HG03521 (cell line): ENCODE data around the gene CYB5R3.
"Not testable (repeated sequence)": the region's sequence is repeated elsewhere in the genome, so short reads cannot be mapped to it uniquely, and the experiment has no call there.

Source experiments
- ATAC-seq: cut with Tn5 transposase; IDR thresholded peaks from one replicate; pipeline ENCODE4 v1.9.1; 2021; ENCODE audit warnings: mild to moderate bottlenecking, moderate library complexity; ENCODE audit not compliant: unreplicated experiment

CYB5R3 gene

DNA sequence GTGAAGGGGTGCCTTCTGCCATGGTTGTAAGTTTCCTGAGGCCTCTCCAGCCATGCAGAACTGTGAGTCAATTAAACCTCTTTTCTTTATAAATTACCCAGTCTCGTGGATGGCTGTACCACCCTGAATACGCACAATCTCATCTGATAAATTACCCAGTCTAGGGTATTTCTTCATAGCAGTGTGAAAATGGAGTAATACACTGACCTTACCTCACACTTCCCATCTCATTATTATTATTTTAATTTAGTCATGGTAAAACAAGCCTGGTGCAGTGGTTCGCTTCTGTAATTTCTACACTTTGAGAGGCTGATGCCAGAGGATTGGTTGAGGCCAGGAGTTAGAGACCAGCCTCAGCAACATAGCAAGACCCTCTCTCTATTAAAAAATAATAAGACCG is 30.5 kb upstream of the CYB5R3 start:
- ATAC-seq = no peak

GRCh38 chr22:42678894-42679293 is 29.7 kb upstream of the CYB5R3 start:
- ATAC-seq = no peak

GRCh38 chr22:42677936-42678335 is 28.7 kb upstream of the CYB5R3 start:
- ATAC-seq = not testable (repeated sequence)

DNA sequence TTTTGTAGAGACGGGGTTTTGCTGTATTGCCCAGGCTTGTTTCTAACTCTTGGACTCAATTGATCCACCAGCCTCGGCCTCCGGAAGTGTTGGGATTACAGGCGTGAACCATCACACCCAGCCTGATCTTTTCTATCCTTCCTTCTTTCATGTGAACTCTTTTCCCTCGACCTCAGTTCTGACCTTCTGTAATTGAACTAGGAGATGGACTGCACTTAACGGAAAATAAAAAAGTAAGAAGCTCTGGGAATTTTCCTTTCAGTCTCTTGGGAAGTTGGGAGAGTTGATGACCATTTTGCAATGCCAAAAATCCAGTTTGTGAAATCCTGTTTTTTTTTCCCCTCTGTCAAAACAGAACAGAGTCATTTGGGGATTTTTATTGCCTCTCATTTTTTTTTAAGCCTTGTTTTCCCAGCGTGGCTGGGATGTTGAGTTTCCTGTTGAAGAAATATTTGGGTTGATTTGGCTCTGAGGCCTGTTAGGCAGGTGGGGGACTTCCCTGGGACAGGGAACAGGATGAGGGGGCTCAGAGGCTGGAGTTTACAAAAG is 26.9 kb upstream of the CYB5R3 start:
- no peak for ATAC-seq

GRCh38 chr22:42673898-42674401 is 24.8 kb upstream of the CYB5R3 start:
- no peak for ATAC-seq

DNA sequence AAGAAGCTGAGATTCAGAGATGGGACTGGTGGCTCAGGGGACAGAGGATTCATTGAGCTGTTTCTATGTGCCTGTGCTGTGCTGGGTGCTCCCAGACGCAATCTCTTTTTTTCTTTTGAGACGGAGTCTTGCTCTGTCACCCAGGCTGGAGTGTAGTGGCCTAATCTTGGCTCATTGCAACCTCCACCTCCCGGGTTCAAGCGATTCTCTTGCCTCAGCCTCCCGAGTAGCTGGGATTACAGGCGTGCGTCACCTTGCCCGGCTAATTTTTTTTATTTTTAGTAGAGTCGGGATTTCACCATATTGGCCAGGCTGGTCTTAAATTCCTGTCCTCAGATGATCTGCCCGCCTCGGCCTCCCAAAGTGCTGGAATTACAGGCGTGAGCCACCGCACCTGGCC is 23.9 kb upstream of the CYB5R3 start:
- ATAC-seq = not testable (repeated sequence)

GRCh38 chr22:42670921-42671709 is 21.9 kb upstream of the CYB5R3 start:
- ATAC-seq = no peak

DNA sequence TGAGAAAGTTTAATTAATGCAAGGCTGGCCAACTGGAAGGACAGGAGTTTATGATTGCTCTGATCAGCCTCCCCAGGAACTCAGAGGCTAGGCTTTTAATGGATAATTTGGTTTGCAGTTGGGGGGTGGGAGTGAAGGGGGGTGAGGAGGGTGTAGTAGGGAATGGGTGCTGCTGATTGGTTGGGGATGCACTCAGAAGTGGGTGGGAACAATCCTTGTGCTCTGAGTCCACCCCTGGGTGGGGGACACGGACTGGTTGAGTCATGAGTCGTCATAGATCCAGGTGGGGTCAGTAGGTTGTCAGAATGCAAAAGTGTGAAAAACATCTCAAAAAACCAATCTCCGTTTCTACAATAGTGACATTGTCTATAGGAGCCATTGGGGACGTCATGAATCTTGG is 20.9 kb upstream of the CYB5R3 start:
- no peak for ATAC-seq

- ATAC-seq = not testable (repeated sequence)
These were observed 17.2 kb upstream of the CYB5R3 start for GRCh38 chr22:42666393-42666792.

DNA sequence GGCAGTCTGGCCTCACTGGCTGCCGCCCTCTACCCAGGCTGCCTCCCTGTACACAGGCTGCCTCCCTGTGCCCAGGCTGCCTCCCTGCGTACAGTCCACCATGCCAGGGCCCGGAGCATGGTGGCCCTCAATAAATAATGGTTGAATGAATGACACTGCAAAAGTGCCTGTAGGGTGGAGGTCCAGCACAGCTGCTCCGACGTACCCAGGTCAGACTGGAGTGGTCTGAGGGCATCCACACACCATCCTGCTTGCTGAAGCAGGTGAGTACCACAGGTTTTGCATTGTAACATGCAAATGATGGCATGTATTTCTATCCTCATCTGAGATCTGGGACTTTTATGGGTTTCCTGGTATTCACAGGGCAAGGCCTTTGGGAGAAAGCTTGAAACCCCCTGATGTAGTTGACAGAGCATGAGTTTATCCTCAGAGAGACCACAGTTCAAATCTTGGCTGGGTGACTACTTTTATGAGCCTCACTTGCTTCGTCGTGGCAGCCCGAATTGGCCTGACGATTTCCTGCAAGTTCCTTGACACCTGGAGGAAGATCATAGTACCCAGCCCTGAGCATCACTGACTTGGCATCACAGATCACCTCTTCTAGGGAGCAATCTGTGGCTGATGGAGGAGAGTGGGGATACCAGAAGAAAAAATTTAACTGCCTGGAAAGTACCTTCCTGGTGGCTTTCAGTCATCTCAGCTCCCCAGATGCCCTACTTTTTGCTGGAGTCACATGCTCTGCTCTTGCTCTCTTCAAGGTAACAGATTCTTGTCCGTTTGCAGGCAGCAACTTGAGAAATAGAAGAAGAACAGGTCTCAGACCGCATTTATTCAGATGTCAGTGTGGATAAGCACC is 16.0 kb upstream of the CYB5R3 start:
- ATAC-seq = no peak

DNA sequence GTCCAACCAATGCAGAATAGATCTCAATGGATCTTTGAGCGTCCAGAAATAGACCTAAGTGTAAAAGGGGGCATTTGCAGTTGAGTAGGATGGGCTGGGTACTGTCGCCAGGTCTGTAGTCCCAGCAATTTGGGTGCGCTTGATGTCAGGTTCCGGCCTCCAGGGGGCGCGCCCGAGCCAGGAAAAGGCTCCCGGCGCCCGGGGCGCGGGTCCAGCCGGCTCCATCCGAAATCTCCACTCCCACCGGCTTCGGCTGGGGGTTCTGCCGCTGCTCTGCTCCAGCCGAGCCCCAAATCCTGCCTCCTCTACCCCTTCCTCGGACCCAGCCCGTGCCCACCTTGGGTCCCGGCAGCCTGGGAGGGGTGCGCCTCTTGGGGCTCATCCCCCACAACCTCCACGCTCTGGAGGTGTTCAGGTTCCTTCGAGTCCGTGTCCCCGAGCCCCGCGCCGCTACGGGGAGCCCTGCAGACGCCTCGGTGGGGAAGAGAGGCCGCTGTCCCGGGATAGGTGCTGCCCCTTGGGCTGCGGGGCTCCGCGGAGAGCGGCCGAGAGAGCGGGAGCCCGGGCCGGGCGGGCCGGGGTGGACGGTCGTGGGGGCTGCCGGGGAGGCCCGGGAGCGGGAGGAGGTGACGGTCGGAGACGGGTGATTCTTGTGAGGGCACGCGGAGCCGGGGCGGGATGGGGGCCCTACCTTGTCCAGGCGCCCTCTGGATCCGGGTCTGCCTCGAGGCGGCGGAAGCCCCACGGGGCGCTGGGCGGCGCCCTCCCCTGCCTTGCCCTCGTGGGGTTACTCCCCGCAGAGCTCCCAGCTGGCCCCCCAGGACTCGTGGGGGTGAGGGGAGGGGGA is 13.0 kb upstream of the CYB5R3 start:
- no peak for ATAC-seq

GRCh38 chr22:42656578-42656977 is 7.4 kb upstream of the CYB5R3 start:
- no peak for ATAC-seq

DNA sequence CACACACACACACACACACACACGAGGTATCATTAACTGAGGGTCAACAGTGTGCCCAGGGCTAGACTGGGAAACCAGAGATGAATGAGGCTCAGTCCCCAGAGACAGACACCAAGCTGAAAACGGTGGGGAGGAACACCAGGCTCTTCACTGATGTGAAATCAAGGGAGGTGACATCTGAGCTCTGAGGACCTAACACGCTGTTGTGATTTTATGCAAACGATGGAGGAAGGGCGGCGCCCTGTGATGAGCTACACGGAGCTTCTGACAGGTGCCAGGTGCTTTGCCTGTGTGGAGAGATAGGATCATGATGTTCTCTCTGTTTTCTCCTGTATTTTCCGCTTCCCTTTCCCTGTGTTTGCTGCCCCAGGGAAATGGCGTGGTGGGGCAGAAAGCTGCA is 6.5 kb upstream of the CYB5R3 start:
- no peak for ATAC-seq

DNA sequence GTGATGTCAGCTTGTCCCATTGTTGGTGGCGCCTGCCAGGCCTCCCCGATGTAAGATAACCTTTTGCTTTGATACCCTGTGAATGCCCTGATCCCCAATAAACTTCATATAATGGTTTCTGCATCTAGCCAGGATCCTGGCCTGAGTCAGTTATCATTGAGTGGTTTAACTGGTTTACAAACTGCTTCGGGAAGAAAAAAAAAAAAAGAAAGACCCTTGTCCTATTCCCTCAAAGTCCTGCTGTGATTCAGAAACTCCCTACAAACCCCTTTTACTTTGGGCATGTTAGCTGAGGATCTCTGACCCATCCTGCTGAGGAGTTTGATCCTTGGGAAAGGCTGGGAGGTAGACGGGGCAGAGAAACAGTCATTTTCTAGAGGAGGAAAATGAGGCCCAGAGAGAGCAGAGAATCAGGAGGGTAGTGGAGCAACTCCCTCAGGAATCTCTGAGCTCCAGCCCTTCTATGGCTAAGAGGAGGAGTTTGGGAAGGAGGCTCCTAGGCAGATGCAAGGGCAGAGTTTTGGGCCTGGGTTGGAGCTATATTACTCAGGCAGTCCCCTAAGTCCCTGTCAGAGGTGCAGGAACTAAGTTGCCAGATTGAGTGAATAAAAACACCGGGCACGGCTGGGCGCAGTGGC is 5.4 kb upstream of the CYB5R3 start:
- ATAC-seq = no peak

- no peak for ATAC-seq
These were observed 4.8 kb upstream of the CYB5R3 start for GRCh38 chr22:42653999-42654398.

- no peak for ATAC-seq
These were observed 1.9 kb upstream of the CYB5R3 start for GRCh38 chr22:42651134-42651533.

- peak; percentile 41 for ATAC-seq
These were observed 585 bp downstream of the CYB5R3 start for GRCh38 chr22:42648368-42649245.

- ATAC-seq = no peak
These were observed 1.2 kb downstream of the CYB5R3 start for GRCh38 chr22:42648017-42648367.
